Activated CD4-positive, alpha-beta T cell treated with anti-CD3 and anti-CD28 coated beads, Interleukin-2, amount 50 U/mL, for 48 hours (primary cell): Measurements from ENCODE around the gene SLC35C1.
"Not testable (repeated sequence)": the region's sequence is repeated elsewhere in the genome, so short reads cannot be mapped to it uniquely, and the experiment has no call there.

Source experiments
- DNase-seq, 2 experiments: peaks; one replicate each; pipeline ENCODE4 v3.0.0-alpha.2; 2020

The SLC35C1 gene

DNA sequence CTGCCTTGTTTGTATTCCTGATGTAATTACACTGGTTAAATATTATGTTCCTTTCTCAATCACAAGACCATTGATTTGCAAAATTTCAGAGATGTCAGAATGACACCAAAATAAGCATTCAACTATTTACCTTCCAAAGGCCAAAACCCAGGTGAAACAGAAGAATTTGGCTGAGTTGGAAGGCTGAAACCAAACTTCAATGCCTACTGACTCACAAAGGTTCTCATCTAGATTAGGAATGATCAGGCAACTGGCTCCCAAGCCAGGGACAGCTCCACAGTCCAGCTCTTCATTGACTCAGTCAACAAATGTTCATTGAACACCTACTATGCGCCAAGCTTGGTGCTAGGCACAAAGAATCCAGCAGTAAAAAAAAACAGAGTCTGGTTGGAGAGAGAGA lies 13.4 kb upstream of the SLC35C1 start:
- no peak for DNase-seq

DNA sequence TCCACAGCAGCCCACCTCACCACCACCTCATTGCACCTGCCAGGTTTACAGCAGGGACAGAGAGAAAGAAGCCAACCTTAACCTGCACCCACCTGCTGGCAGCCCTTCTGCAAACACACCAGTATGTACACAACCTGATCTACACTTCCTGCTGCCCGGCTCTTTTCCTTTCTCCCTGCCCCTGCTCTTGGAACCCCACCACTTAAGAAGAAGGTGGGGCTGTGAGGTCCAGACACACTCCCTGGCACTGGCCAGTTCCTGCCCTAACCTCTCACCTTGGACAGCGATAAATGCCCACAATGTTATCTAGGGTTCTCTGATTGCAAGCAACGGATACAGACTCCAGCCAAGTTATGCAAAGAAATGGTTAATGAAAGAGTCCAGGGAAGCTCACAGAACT lies 10.8 kb upstream of the SLC35C1 start:
- DNase-seq: no peak

DNA sequence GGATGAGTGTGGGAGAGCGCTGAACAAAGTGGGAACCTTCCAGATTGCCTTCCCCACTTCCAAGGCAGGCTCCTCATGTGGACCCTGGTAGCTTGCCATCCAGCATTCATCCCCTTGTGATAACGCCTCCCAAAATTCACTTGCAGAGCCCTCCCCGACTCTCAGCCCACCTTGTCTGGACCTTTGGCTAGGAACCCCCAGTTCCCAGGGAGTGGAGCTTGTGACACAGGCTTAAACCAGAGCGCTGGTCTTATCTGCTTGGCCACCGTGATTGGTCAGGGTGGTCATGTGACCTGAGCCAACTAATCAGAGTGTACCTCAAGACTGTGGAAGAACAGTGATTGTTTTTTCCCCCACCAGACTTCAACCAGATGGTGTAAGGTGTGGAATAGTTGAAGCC lies 9.6 kb upstream of the SLC35C1 start:
- DNase-seq: no peak

DNA sequence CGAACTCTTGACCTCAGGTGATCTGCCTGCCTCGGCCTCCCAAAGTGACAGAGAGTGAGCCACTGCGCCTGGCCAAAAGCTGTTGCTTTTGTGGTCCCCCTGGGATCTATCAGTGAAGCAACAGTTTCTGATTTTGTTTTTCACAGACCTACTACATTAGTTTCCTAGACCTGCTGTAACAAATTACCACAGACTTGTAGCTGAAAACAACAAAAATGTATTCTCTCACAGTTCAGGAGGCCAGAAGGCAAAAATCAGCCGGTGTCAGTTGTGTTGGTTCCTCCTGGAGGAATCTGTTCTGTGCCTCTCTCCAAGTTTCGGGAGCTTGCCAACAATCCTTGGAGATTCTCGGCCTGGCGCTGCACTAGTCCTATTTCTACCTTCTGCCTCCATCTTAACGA lies 8.5 kb upstream of the SLC35C1 start:
- DNase-seq: no peak

DNA sequence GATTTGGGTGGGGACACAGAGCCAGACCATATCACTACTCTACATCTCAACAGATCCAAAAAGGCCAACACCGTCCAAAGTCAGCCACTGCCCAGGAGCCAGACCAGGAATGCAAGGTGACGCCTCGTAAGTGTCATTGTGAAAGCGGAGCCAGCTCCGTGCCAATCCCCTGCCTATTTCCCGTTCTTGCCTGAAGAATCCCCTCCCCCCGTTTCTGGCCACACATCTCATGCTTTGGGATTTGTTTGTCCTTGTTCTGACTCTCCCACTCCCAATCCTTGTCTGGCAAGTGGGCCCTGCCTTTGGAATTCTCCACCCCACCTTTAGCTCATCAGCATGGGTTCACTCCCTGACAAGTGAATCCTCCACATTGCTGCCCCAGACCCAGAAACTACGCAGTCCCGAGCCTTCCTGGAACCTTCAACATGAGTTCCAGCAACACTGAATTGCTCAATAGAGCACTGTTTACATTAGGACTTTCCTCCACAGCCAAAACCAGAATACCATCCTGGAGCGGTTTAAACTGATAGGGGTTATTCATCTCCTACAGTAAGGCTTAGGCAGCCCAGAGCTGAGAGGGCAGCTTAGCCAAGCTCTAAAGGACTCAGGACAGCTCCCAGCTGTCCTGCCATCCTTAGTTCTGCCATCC lies 6.0 kb upstream of the SLC35C1 start:
- DNase-seq: no peak

DNA sequence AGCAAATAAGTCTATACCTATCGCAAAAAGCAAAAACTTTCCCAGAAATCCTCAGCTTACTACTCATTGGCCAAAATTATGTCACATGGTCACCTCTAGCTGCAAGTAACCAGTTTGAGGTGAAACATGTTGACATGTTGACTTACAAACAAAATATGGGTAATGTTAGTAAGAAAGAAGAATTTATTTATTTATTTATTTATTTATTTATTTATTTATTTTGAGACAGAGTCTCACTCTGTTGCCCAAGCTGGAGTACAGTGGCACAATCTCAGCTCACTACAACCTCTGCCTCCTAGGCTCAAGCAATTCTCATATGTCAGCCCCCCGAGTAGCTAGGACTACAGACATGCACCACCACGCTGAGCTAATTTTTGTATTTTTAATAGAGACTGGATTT lies 5.4 kb upstream of the SLC35C1 start:
- DNase-seq: no peak

DNA sequence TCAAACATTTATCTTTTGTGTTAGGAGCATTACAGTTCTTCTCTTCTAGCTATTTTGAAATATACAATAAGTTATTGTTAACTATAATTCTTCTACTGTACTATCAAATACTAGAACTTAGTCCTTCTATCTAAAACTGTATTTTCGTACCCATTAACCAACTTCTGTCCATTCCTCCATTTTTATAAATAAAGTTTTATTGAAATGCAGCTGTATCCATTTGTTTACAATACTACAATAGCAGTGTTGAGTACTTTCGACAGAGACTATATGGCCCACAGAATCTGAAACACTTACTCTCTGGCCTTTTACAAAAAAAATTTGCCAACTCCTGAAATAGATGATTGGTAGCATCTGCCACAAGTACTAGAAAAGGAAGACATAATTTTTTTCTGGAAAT lies 4.7 kb upstream of the SLC35C1 start:
- no peak for DNase-seq

DNA sequence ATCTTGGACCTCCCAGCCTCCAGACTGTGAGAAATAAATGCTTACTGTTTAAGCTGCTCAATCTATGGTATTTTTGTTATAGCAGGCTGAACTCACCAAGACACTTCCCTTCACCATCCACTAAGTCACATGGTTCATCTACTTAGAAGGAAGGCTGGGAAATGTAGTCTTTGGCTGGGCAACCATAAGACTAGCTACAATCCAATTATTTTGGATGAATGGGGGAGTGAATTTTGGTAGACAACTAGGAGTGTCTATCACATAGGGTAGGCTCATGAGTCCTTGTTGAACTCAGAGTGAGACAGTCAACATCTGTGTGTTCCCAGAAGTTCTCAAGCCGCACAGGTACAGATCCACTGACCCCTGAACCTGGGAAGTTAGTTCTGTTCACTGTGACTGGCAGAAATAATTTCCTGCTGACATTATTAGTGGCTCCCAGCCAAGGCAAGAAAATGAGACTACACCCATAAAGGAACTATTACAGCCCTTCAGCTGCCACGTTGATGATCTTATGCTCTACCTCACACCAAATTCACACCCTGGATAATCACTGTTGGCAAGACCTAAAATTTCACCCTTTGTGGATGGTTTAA lies 3.1 kb upstream of the SLC35C1 start:
- DNase-seq: no peak

DNA sequence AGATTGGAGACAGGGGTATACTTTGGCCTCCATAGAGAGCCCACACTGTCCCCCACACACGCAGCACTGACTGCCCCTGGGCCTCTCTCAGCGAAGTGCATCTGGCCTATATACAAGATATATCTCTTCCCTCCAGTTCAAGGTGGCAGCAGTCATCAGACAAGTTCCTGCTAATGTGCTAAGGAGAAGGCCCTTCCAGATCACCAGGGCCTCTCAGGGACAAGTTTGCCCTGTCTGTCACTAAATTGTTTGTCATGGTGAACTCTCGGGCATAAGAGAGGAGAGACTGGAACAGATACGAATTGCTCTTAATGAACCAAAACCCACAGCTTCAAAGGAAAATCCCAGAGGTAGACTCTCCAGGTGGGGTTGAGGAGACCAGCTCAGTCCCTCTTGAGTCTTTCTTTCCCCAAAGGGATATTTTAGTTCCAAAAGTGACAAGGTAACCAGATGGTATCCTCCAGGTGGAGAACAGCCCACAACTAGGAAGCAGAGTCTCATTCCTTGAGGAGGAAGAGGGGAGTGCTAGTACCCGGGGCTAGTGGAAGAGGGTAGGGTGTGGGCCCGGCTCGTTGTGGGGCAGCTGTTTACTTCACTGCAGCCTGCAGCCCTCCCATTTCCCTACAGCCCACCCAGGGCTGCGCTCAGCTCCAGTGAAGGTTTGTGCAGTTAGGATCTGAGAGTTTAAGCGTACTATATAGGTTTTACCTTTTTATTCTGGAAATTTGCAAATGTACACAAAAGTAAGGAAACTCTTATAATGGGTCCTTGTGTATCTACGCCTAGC lies 2.2 kb upstream of the SLC35C1 start:
- DNase-seq: no peak

DNA sequence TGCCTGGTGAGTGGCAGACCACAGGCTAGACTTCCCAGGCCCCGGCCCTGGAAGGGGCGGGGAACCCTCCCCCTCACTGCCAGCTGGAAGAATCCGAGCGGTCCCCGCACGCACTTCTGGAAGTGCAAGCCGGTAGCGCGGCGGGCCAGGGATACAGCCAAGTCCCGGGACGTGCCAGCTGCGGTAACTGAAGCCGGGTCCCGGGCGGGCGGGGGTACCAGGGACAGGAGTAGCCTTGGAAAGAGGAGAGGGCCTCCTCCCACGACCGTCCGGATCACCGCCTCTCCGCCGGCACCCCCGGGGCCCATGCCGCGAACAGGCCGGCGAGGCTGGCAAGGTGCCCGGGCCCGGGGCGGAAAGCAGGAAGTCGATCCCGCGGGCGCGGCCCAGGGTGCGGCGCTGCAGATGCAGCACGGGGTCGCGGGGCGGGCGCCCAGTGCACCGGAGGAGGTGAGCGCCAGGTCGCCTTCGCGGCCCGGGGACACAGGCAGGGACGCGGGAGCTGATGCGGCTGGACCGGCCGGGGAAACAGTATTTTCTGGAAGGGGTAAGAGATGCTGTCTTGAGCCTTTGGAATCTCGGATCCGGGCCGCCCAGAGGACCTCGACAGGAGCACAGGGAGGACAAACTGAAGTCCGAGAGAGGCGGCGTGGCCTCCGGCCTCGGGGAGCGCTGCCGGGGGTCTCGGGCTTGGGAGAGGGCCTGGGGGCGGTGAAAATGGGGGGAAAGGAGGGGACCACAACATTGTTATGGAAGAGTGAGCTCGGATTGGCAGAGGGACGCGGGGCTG lies 783 bp upstream of the SLC35C1 start:
- DNase-seq: peak; percentile 71

DNA sequence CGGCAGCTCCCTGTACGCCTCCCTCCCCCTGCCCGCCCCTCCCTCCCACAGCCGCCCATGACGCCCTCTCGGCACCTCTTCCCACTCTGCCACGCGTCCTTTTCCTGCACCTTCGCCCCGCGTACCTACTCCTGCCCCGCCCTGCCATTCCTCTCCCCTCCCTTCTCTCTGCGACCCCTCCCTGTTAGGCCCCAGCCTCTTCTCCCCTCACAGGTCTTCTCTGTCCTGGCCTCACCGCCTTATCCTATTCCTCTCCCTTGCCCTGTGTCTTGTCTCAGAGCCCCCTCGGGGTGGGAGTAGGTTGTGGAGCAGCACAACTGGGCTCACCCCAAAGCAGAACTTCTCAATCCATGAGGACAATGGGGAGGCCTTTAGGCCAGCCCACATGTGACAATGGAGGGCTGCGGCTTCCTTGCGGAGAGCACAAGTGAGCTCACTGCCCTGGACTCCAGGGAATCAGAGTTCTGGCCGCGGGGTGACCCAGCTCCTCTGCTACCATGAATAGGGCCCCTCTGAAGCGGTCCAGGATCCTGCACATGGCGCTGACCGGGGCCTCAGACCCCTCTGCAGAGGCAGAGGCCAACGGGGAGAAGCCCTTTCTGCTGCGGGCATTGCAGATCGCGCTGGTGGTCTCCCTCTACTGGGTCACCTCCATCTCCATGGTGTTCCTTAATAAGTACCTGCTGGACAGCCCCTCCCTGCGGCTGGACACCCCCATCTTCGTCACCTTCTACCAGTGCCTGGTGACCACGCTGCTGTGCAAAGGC lies 539 bp downstream of the SLC35C1 start:
- DNase-seq: peak in 1 of 2 experiments; percentile 56

DNA sequence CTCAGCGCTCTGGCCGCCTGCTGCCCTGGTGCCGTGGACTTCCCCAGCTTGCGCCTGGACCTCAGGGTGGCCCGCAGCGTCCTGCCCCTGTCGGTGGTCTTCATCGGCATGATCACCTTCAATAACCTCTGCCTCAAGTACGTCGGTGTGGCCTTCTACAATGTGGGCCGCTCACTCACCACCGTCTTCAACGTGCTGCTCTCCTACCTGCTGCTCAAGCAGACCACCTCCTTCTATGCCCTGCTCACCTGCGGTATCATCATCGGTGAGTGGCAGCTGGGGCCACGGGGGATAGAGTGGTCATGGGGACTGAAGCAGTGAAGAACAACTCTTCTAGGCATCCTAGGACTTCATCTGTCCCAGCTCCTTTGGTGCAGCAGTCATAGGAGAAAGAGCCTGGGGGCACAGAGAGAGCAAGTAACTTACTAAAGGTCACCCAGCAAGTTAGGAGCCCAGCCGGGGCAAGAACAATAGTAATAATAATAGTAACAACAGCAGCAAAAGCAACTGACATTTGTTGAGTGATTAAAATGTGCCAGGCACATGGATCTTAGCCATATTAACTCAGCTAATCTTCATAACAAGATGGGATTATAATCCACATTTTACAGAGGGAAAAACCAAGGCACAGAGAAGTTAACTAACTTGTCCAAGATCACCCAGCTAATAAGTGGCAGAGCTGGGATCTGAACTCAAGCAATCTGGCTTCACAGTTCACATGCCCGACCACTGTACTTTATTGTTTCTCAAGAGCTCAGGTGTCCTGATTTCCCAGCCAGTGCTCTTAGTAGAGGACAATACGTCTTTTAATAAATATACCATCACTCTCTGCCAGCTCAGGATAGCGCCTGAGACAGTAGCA lies 1.4 kb downstream of the SLC35C1 start:
- DNase-seq: no peak

DNA sequence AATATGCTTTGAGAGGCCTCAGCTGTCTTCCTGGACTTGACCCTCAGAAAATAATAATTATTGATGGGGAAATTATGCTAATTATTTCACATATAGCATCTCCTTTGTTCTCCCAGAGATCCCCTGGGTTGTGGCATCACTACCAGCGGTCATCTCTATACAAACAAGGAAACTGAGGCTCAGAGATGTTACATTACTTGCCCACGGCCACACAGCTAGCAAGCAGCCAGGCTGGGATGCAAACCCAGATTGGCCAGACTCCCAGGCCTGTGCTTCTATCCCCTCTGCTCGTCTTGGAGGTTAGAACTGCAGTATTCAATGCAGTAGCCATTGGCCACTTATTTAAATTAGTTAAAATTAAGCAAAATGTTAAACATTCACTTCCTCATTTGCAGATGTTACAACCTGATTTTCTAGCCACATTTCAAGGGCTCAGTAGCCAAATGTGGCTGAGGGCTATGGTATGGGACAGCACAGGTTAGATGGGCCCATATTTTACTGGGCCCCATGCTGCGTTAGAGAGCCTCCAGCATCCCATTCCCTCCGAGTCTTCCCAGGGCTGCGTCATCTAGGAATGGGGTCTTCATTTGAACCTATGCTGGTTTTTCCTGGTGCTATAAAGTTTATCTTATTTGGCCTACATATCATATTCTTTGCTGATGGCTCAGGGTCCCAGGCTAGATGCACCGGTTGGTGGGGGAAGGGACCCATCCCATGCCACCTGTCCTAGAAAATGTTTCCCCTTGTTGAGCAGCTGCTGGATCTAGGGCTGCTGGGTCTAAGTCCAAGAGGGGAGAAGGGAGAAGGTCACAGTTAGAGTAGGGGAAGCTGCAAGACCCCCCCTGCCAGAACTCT lies 2.2 kb downstream of the SLC35C1 start:
- DNase-seq: no peak

DNA sequence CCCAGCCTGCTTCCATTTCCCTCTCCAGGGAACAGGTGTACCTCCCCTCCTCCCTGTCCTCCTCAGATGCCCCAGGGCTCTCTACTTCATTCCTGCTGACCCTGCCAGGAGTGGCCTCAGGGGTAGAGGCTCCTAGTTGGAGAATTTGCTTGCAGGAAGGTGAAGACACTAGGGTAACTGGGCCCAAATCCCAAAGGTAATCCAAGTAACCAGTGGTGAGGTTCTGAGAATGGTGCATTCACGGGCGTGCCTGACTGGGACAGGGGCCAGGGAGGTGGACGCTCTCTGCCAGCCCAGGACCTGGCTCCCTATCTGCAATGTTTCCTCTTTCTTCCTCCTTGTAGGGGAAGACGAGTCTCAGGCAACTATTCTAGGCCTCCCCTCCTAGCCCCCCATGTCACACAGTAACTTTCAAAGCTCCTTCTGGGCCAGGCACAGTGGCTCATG lies 2.9 kb downstream of the SLC35C1 start:
- DNase-seq: no peak

DNA sequence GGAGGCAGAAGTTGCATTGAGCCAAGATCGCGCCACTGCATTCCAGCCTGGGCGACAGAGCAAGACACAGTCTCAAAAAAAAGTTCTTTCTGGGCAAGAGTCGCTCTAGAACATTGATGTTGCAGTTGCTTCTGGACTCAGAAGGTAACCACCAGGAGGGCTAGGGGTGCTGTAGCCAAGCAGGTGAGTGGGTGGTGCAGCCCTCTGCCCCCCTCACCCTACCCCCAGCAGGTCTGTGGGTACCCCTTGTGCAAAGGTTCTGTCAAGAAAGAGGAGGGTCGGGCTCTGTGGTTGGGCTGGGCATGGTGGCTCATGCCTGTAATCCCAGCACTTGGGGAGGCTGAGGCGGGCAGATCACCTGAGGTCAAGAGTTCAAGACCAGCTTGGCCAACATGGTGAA lies 3.5 kb downstream of the SLC35C1 start:
- not testable (repeated sequence) for DNase-seq

DNA sequence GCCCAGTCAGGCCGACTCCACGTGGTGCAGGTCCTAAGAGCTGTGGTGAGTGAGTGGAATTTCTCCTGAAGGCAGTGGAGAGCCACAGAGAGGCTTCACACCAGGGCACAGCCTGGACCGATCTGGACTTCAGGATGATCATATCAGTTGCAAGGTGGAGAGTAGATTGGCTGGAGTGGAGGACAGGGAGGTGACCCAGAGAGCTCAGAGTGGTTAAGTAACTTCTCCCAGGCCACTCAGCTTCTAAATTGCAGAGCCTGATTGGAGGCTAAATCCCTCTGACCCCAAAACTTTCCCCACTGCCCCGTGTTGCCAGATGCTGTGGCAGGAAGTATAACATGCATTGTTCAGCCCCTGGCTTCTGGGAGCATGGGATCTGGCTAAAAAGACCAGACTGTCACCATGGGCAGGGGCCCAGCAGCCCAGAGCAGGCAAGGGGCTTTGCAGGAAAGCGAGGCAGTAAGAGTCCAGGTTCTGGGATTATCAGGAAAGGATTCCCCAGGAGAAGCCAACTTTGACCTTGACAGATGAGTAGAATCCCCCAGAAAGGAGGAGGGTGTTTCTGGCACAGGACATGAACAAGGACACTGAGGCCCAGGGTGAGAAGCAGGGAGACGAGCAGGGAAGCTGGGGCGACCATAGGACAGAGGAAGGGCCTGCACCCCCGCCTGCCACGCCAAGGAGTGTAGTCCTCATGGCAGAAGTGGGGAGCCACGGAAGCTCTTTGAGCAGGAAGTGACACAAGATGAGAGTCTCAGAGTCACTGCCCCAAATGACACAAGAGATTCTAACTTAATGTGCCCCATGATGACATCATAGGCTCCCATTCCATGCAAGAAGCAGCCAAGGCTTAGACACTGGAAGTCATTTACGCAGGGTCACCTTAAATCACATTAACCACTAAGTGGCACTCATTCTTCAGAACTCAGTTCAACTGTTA lies 4.8 kb downstream of the SLC35C1 start:
- DNase-seq: no peak

DNA sequence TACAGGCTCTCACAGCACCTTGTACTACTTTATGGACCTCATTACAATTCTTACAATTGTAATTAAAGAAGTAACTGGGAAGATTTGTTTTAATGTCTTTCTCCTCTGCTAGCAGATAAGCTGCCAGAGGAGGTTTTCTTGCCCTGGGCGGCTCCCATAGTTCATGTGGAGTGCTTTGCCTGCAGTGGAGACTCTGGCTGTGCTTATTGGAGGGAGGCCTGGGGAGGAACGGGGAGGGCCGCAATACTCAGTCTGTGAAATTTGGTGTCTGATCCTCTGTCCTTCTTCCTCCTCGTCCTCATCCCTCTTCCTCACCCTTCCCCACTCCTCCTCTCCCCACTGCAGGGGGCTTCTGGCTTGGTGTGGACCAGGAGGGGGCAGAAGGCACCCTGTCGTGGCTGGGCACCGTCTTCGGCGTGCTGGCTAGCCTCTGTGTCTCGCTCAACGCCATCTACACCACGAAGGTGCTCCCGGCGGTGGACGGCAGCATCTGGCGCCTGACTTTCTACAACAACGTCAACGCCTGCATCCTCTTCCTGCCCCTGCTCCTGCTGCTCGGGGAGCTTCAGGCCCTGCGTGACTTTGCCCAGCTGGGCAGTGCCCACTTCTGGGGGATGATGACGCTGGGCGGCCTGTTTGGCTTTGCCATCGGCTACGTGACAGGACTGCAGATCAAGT lies 5.6 kb downstream of the SLC35C1 start:
- no peak for DNase-seq

DNA sequence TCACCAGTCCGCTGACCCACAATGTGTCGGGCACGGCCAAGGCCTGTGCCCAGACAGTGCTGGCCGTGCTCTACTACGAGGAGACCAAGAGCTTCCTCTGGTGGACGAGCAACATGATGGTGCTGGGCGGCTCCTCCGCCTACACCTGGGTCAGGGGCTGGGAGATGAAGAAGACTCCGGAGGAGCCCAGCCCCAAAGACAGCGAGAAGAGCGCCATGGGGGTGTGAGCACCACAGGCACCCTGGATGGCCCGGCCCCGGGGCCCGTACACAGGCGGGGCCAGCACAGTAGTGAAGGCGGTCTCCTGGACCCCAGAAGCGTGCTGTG lies 6.1 kb downstream of the SLC35C1 start:
- no peak for DNase-seq
